Esophagus squamous epithelium (tissue), 5 donors: ENCODE results near the gene KCNH8. TPM values are rescaled to one million over a fixed set of nuclear protein-coding genes. Genes with fewer than 3 reads are reported as not detected.

ENCODE experiments used
- DNase-seq: peaks from one replicate; lab custom pipeline; 2025; lab: John Stamatoyannopoulos, UW
- H3K27ac ChIP-seq, 4 donors: fragments of 200-600 bp; sonication (generic); one replicate each; pipeline ENCODE4 v1.5.1; 2016 to 2019; ENCODE audit warnings: mild to moderate bottlenecking in 1 of 4
- H3K27me3 ChIP-seq, 4 donors: fragments of 200-600 bp; sonication (generic); 1 replicate in 3 of 4; 2 replicates in 1 of 4; pipeline versions ENCODE4 v1.5.1 to v1.6.0; 2017 to 2021; ENCODE audit warnings: antibody characterized with exemption in 1 of 4
- H3K36me3 ChIP-seq, 3 donors: fragments of 200-600 bp; sonication (generic); one replicate each; pipeline ENCODE4 v1.5.1; 2016 to 2019
- H3K4me1 ChIP-seq, 3 donors: fragments of 200-600 bp; sonication (generic); one replicate each; pipeline ENCODE4 v1.5.1; 2017 to 2019
- H3K4me3 ChIP-seq, 4 donors: fragments of 200-600 bp; sonication (generic); 1 replicate in 3 of 4; 2 replicates in 1 of 4; pipeline ENCODE4 v1.5.1; 2016 to 2019; ENCODE audit warnings: mild to moderate bottlenecking in 2 of 4, moderate library complexity in 1 of 4
- H3K9me3 ChIP-seq, 3 donors: fragments of 200-600 bp; sonication (generic); one replicate each; pipeline ENCODE4 v1.5.1; 2016 to 2019
- CTCF ChIP-seq, 6 experiments: fragments of 450-650 bp in 4 of 6; fragments of 200-600 bp in 2 of 6; sonication (generic) in 2 of 6; IDR thresholded peaks; one replicate each; pipeline ENCODE4 v1.5.1; 2016 to 2019; ENCODE audit warnings: antibody characterized with exemption in 6 of 6, mild to moderate bottlenecking in 4 of 6, moderate library complexity in 4 of 6
- POLR2A ChIP-seq, 4 donors: fragments of 450-650 bp; IDR thresholded peaks; one replicate each; pipeline ENCODE4 v1.6.1; 2017; ENCODE audit warnings: antibody characterized with exemption in 4 of 4, mild to moderate bottlenecking in 4 of 4, moderate library complexity in 3 of 4
- WGBS, 2 donors: methylation state at CpG; one replicate each; pipeline ENCODE4 v1.1.5; 2018; 5-methylcytosine and 5-hydroxymethylcytosine counted together
- intact Hi-C: fragments of 100-400 bp; cut with DNase I; formaldehyde crosslinking; loops from one replicate; pipeline ENCODE4 v1.15.0; 2022
- total RNA-seq, 4 donors: library from RNA; depleted of rRNA; stranded (reverse); fragments of >200 nt; gene quantifications; one replicate each; pipeline ENCODE4 v1.1.0, GENCODE V29; 2016
- donor health status: DM: yes; HTN: yes; CAD: no.

The KCNH8 gene
- total RNA-seq, 4 donors from 2014 or later, result 0.57 TPM; not detected in 3

DNA sequence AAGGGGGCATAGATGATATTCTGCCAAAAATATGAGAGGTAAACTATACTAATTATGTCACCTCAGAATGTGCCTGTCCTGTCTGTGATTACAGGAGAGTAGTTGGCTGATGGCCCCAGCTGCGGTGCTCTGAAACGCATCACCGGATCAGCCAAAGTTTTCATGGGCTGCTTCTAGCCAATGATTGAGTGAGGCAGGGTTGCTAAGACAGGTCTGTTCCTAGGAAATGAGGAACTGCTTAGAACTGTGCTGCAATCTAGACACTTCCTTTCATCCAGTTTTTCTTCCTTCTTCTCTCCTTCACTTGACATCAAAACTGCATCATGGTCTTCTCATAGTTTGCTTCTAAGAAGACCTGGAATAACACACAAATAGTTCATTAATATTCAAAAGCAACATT, 124.0 kb downstream of the KCNH8 start:
- Histone ChIP-seq H3K27me3 (no peaks in the 10 kb centered on the region), H3K9me3 (no peaks in the 10 kb centered on the region), H3K36me3 (no peaks in the 10 kb centered on the region), H3K4me3 (no peak overlapping the region), H3K27ac (no peak overlapping the region), H3K4me1 (no peaks in the 10 kb centered on the region)
- 85 to 97% methylated on average over 3 of the region's 3 CpGs for WGBS, 2 donors
- intact Hi-C loops, result no loop called here
- DNase-seq, result no peak
- TF ChIP-seq CTCF (IDR thresholded peaks at IDR 0.05), result no peak
- no peak for TF ChIP-seq POLR2A (IDR thresholded peaks at IDR 0.05)

DNA sequence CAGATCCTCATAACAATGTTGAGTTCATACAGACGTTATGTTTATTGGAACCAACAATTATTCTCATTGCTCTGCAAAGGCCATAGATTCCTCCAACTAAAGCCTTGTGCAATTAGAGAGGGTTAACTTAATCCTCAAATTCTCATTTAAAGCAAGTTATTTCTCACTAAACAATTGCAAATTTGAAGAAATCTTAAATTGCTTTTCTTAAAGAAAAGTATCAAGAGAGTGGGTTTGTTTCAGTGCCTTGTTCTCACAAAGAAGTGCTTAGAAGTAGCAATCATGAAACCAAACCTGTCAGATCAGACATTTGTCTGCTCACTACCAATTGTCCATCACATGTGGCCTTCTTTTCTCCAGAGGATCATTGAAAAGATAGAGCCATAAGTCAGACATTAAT, 124.8 kb downstream of the KCNH8 start:
- Histone ChIP-seq H3K27ac (no peak overlapping the region), H3K4me3 (no peak overlapping the region), H3K36me3 (no peaks in the 10 kb centered on the region), H3K4me1 (no peaks in the 10 kb centered on the region), H3K9me3 (no peaks in the 10 kb centered on the region), H3K27me3 (no peaks in the 10 kb centered on the region)
- DNase-seq, result no peak
- TF ChIP-seq POLR2A (IDR thresholded peaks at IDR 0.05) (no peak), CTCF (IDR thresholded peaks at IDR 0.05) (no peak)
- intact Hi-C loops, result no loop called here
- WGBS, 2 donors, result 20 to 53% methylated on average over 1 of the region's 1 CpG

DNA sequence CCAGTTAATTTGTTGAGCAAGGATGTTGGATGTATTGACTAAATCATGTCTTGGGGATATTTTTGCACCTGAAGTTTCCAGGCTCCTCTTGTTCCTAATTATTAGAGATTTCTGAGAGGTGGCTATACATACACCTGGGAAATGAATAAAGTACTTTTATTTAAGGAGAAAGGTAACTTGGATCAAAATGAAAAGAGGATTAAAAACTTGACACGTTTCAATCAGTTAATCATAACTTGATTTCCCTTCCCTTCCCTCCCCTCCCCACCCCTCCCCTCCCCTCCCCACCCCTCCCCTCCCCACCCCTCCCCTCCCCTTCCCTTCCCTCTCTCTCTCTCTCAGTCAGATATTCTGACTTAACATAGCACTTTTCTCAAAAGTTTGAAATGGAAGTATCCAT, 126.3 kb downstream of the KCNH8 start:
- DNase-seq, result no peak
- no peak overlapping the region for H3K4me3 ChIP-seq
- intact Hi-C loops, result no loop called here
- H3K27ac ChIP-seq, result no peak overlapping the region
- no peaks in the 10 kb centered on the region for H3K36me3 ChIP-seq
- no peaks in the 10 kb centered on the region for H3K27me3 ChIP-seq
- H3K4me1 ChIP-seq, result no peaks in the 10 kb centered on the region
- 33 to 38% methylated on average over 1 of the region's 1 CpG for WGBS, 2 donors
- TF ChIP-seq CTCF (IDR thresholded peaks at IDR 0.05) (no peak), POLR2A (IDR thresholded peaks at IDR 0.05) (no peak)
- H3K9me3 ChIP-seq, result no peaks in the 10 kb centered on the region

DNA sequence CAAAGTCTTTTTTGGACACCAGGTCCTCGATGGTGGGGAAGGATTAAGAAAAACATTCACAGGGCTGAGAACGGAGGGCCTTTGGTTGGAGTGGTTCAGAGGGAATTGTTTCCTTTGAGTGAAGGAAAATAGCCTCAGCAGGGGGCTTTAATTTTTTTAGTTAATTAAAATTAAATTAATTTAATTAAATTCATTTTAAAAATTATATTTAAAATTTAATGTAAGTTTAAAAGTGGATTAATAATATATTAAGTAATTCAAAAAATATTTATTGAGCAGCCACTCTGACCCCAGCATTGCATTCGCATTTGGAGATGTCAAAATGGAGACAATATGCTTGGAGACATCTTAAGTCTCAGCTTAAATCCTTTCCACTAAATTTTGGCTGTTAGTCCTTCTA, 136.7 kb downstream of the KCNH8 start:
- Histone ChIP-seq H3K27ac (no peak overlapping the region), H3K4me3 (no peak overlapping the region), H3K27me3 (no peaks in the 10 kb centered on the region), H3K36me3 (no peaks in the 10 kb centered on the region), H3K4me1 (no peaks in the 10 kb centered on the region), H3K9me3 (no peaks in the 10 kb centered on the region)
- intact Hi-C loops, result no loop called here
- 67 to 78% methylated on average over 3 of the region's 3 CpGs for WGBS, 2 donors
- no peak for TF ChIP-seq POLR2A (IDR thresholded peaks at IDR 0.05)
- TF ChIP-seq CTCF (IDR thresholded peaks at IDR 0.05), result no peak
- no peak for DNase-seq

- WGBS, 2 donors, result 76 to 77% methylated on average over 4 of the region's 4 CpGs
- Histone ChIP-seq H3K27me3 (no peaks in the 10 kb centered on the region), H3K36me3 (no peaks in the 10 kb centered on the region), H3K27ac (no peak overlapping the region), H3K4me1 (no peaks in the 10 kb centered on the region), H3K4me3 (no peak overlapping the region), H3K9me3 (no peaks in the 10 kb centered on the region)
- DNase-seq, result no peak
- intact Hi-C loops, result no loop called here
- no peak for TF ChIP-seq POLR2A (IDR thresholded peaks at IDR 0.05)
- no peak for TF ChIP-seq CTCF (IDR thresholded peaks at IDR 0.05)
Measured at GRCh38 chr3:19293295-19293694, 145.0 kb downstream of the KCNH8 start.
